HepG2 (cell line): Measurements from ENCODE around the gene UVSSA. TPM values are rescaled to one million over a fixed set of nuclear protein-coding genes. Genes with fewer than 3 reads are reported as not detected.

Experiments
- AHDC1 ChIP-seq: sonication (generic); formaldehyde crosslinking; IDR thresholded peaks from 2 replicates; pipeline ENCODE4 v1.5.1; 2020; ENCODE audit warnings: mild to moderate bottlenecking, missing genetic modification reagents, borderline replicate concordance
- BCL6 ChIP-seq: IDR thresholded peaks from 2 replicates; pipeline ENCODE4 v1.6.1; 2016; ENCODE audit warnings: missing genetic modification reagents, missing compliant biosample characterization
- CAMTA2 ChIP-seq: sonication (generic); formaldehyde crosslinking; IDR thresholded peaks from 2 replicates; pipeline ENCODE4 v1.4.0; 2020; ENCODE audit warnings: mild to moderate bottlenecking, missing genetic modification reagents, borderline replicate concordance
- CREB3 ChIP-seq: sonication (generic); formaldehyde crosslinking; IDR thresholded peaks from 2 replicates; pipeline ENCODE4 v1.5.0; 2020; ENCODE audit warnings: missing genetic modification reagents
- DBP ChIP-seq: sonication (generic); formaldehyde crosslinking; IDR thresholded peaks from 2 replicates; pipeline ENCODE4 v1.4.0; 2020; ENCODE audit warnings: missing genetic modification reagents; ENCODE audit errors: not compliant biosample characterization
- ETV6 ChIP-seq: sonication (generic); formaldehyde crosslinking; conservative IDR thresholded peaks from 2 replicates; pipeline ENCODE4 v1.4.0; 2020; ENCODE audit warnings: missing genetic modification reagents
- FOXO1 ChIP-seq: sonication (generic); formaldehyde crosslinking; IDR thresholded peaks from 2 replicates; pipeline ENCODE4 v1.4.0; 2020; ENCODE audit warnings: missing genetic modification reagents
- MBNL3 ChIP-seq: fragments of 250-450 bp; sonication (Bioruptor Pico); conservative IDR thresholded peaks from 2 replicates; pipeline ENCODE4 v1.8.0; 2022; ENCODE audit warnings: mild to moderate bottlenecking, inconsistent platforms
- MED13 ChIP-seq: sonication (generic); formaldehyde crosslinking; IDR thresholded peaks from 2 replicates; pipeline ENCODE4 v1.5.0; 2020; ENCODE audit warnings: missing genetic modification reagents
- PAX8 ChIP-seq: sonication (generic); formaldehyde crosslinking; IDR thresholded peaks from 2 replicates; pipeline ENCODE4 v1.8.0; 2022; ENCODE audit warnings: mild to moderate bottlenecking, missing genetic modification reagents, borderline replicate concordance
- SMAD9 ChIP-seq: sonication (generic); formaldehyde crosslinking; IDR thresholded peaks from 2 replicates; pipeline ENCODE4 v1.5.1; 2020; ENCODE audit warnings: mild to moderate bottlenecking, missing genetic modification reagents
- SRSF4 ChIP-seq: fragments of 200-400 bp; formaldehyde crosslinking; IDR thresholded peaks from one replicate; pipeline ENCODE4 v1.6.1; 2018; ENCODE audit warnings: mild to moderate bottlenecking, low read depth, low read length, moderate library complexity; ENCODE audit not compliant: poor library complexity, severe bottlenecking
- ZBTB20 ChIP-seq: sonication (generic); formaldehyde crosslinking; IDR thresholded peaks from 2 replicates; pipeline ENCODE4 v1.8.1; 2023; ENCODE audit warnings: missing genetic modification reagents, low read depth, mild to moderate bottlenecking, borderline replicate concordance
- ZBTB43 ChIP-seq: sonication (generic); formaldehyde crosslinking; conservative IDR thresholded peaks from 2 replicates; pipeline ENCODE4 v1.4.0; 2020; ENCODE audit warnings: missing genetic modification reagents
- ZBTB8A ChIP-seq: sonication (generic); formaldehyde crosslinking; IDR thresholded peaks from 2 replicates; pipeline ENCODE4 v1.4.0; 2020; ENCODE audit warnings: mild to moderate bottlenecking, low read depth, missing genetic modification reagents, borderline replicate concordance
- ZNF180 ChIP-seq: sonication (generic); formaldehyde crosslinking; IDR thresholded peaks from 2 replicates; pipeline ENCODE4 v1.4.0; 2020; ENCODE audit warnings: low read depth, missing genetic modification reagents, borderline replicate concordance
- ZNF263 ChIP-seq: sonication (generic); formaldehyde crosslinking; IDR thresholded peaks from 2 replicates; pipeline ENCODE4 v1.4.0; 2020; ENCODE audit warnings: missing genetic modification reagents
- ZNF331 ChIP-seq: sonication (generic); formaldehyde crosslinking; IDR thresholded peaks from 2 replicates; pipeline ENCODE4 v1.4.0; 2020; ENCODE audit warnings: missing genetic modification reagents
- ZNF337 ChIP-seq: sonication (generic); formaldehyde crosslinking; IDR thresholded peaks from 2 replicates; pipeline ENCODE4 v1.5.1; 2020; ENCODE audit warnings: missing genetic modification reagents, low read depth, mild to moderate bottlenecking, borderline replicate concordance
- ZNF343 ChIP-seq: sonication (generic); formaldehyde crosslinking; IDR thresholded peaks from 2 replicates; pipeline ENCODE4 v1.4.0; 2020; ENCODE audit warnings: mild to moderate bottlenecking, missing genetic modification reagents
- ZNF749 ChIP-seq: sonication (generic); formaldehyde crosslinking; IDR thresholded peaks from 2 replicates; pipeline ENCODE4 v1.8.0; 2022; ENCODE audit warnings: mild to moderate bottlenecking, missing genetic modification reagents, moderate library complexity, borderline replicate concordance
- ZNF775 ChIP-seq: sonication (generic); formaldehyde crosslinking; IDR thresholded peaks from 2 replicates; pipeline ENCODE4 v1.4.0; 2020; ENCODE audit warnings: missing genetic modification reagents, mild to moderate bottlenecking, moderate library complexity, borderline replicate concordance
- polyA plus RNA-seq, 8 experiments: library from polyadenylated mRNA; depleted of rRNA in 3 of 8; stranded (reverse) in 7 of 8; unstranded in 1 of 8; fragments of >200 nt; fragmentation: Illumina TruSeq in 4 of 8; extraction: Trizol in 4 of 8; gene quantifications; 2 replicates each; pipeline versions ENCODE4 v1.2.1 to v1.2.3, GENCODE V29; 2011 to 2016; ENCODE audit warnings: low read depth in 4 of 8, missing spikeins in 1 of 8, mixed read lengths in 1 of 8; ENCODE audit not compliant: insufficient read depth in 1 of 8
- total RNA-seq, 5 experiments: library from RNA; depleted of rRNA; stranded (reverse); fragments of >200 nt; fragmentation: Illumina TruSeq; extraction: Trizol; gene quantifications; 2 replicates each; pipeline ENCODE4 v1.2.3, GENCODE V29; 2016; ENCODE audit warnings: low read depth in 1 of 5

Gene UVSSA
- total and polyA plus RNA-seq, 2 of the 13 experiments (the other 11 are each of a cell fraction or from before 2014, with no cell fraction given): 4.6 to 8.4 TPM

- TF ChIP-seq ZBTB20 (CRISPR knock-in tag) (0 out of 2 replicates have a peak, but pooled peaks have one; percentile 20), DBP (CRISPR knock-in tag) (no peak), ZNF180 (CRISPR knock-in tag) (no peak), MBNL3 (CRISPR knock-in tag) (no peak), ZNF749 (CRISPR knock-in tag) (peak; percentile 47; the same call in 1 of the 2 replicates), ZBTB8A (CRISPR knock-in tag) (no peak), MED13 (no peak; the same call in 1 of the 2 replicates), ZNF337 (CRISPR knock-in tag) (no peak), AHDC1 (CRISPR knock-in tag) (no peak), ZNF343 (CRISPR knock-in tag) (no peak; the same call in 1 of the 2 replicates), BCL6 (CRISPR knock-in tag) (no peak), SRSF4 (no peak), ZNF331 (CRISPR knock-in tag) (no peak), FOXO1 (CRISPR knock-in tag) (no peak), ZNF263 (no peak), ZNF775 (CRISPR knock-in tag) (no peak), ZBTB43 (CRISPR knock-in tag) (no peak), CAMTA2 (no peak), ETV6 (CRISPR knock-in tag) (no peak), CREB3 (CRISPR knock-in tag) (no peak), PAX8 (CRISPR knock-in tag) (no peak), SMAD9 (CRISPR knock-in tag) (no peak)
These were observed at the start of gene UVSSA (continued) for GRCh38 chr4:1346781-1347409.
